ENCODE measurements around the gene OR52E5.

DNA sequence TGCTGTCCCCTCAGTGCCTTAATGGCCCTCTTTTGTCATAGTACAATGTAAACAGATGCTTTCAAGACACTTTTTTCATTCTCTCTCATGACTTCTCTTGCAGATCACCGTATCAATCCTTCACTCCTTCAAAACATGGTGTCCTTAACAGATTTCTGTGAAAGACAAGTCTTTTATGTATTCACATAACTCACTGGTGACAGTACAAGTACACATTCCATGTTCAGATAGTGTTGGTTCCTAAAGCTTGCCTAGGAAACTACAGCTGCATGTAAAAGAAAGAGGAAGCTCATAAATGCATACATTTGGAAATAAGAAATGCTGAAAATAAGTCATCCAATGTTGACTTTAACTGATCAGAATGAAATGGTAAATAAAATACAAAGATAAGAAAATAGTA, 46.3 kb upstream of the OR52E5 start:
- TF ChIP-seq, protein P1, sequence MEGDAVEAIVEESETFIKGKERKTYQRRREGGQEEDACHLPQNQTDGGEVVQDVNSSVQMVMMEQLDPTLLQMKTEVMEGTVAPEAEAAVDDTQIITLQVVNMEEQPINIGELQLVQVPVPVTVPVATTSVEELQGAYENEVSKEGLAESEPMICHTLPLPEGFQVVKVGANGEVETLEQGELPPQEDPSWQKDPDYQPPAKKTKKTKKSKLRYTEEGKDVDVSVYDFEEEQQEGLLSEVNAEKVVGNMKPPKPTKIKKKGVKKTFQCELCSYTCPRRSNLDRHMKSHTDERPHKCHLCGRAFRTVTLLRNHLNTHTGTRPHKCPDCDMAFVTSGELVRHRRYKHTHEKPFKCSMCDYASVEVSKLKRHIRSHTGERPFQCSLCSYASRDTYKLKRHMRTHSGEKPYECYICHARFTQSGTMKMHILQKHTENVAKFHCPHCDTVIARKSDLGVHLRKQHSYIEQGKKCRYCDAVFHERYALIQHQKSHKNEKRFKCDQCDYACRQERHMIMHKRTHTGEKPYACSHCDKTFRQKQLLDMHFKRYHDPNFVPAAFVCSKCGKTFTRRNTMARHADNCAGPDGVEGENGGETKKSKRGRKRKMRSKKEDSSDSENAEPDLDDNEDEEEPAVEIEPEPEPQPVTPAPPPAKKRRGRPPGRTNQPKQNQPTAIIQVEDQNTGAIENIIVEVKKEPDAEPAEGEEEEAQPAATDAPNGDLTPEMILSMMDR (conservative IDR thresholded peaks at IDR 0.05 in 1 of 2, IDR thresholded peaks at IDR 0.05 in 1 of 2; ENCODE audit: extremely low read depth in 1 of 2, insufficient read depth in 1 of 2, low read depth in 1 of 2, low read length in 2 of 2): no peak
- TF ChIP-seq EZH2 (IDR thresholded peaks at IDR 0.05; ENCODE audit: borderline replicate concordance, low read length): no peak

Data from mammary epithelial cell (primary cell).